Panc1 (cell line): ENCODE measurements around the gene PXK. TPM values are rescaled to one million over a fixed set of nuclear protein-coding genes. Genes with fewer than 3 reads are reported as not detected.

Experiments used
- total RNA-seq: library from RNA; stranded (reverse); gene quantifications from one replicate; pipeline ENCODE4 v1.2.1, GENCODE V29; 2021; ENCODE audit not compliant: unreplicated experiment

Gene PXK
- total RNA-seq, 1 experiment from 2014 or later = 14.2 TPM

Other genes starting within 250 kb of the PXK start
- not detected for gene DNASE1L3, start 121.9 kb upstream of the PXK start, total RNA-seq
- gene ABHD6, start 95.1 kb upstream of the PXK start, total RNA-seq = 18.9 TPM
- gene RPP14, start 26.6 kb upstream of the PXK start, total RNA-seq = 16.4 TPM
- 7.9 TPM for gene HTD2, start 26.4 kb upstream of the PXK start, total RNA-seq
- gene PDHB, start 100.9 kb downstream of the PXK start, total RNA-seq = 66.6 TPM
- 18.3 TPM for gene KCTD6, start 159.2 kb downstream of the PXK start, total RNA-seq
- gene ACOX2, start 204.3 kb downstream of the PXK start, total RNA-seq = 3.2 TPM
- gene FAM107A, start 244.5 kb downstream of the PXK start, total RNA-seq = 0.08 TPM